Transverse colon (tissue), 4 donors: ENCODE data around the gene SLC25A29. TPM values are rescaled to one million over a fixed set of nuclear protein-coding genes. Genes with fewer than 3 reads are reported as not detected.

ENCODE experiments used
- DNase-seq: peaks from one replicate; pipeline ENCODE4 v3.0.0-alpha.2; 2019
- H3K27ac ChIP-seq, 4 donors: fragments of 200-600 bp; sonication (generic); 2 replicates each; pipeline ENCODE4 v1.5.1; 2016 to 2018; ENCODE audit warnings: inconsistent platforms in 4 of 4
- H3K27me3 ChIP-seq: fragments of 200-600 bp; sonication (generic); 2 replicates; pipeline ENCODE4 v1.5.1; 2017; ENCODE audit warnings: inconsistent platforms
- H3K36me3 ChIP-seq, 4 donors: fragments of 200-600 bp; sonication (generic); 2 replicates each; pipeline ENCODE4 v1.5.1; 2017 to 2019; ENCODE audit warnings: inconsistent platforms in 4 of 4
- H3K4me1 ChIP-seq, 4 donors: fragments of 200-600 bp; sonication (generic); 2 replicates each; pipeline ENCODE4 v1.5.1; 2017 to 2020; ENCODE audit warnings: inconsistent platforms in 4 of 4
- H3K4me3 ChIP-seq, 4 donors: fragments of 200-600 bp; sonication (generic); 1 replicate in 1 of 4; 2 replicates in 3 of 4; pipeline versions ENCODE4 v1.5.1 to v1.6.1; 2017 to 2019; ENCODE audit warnings: inconsistent platforms in 4 of 4
- H3K9me3 ChIP-seq, 2 donors: fragments of 200-600 bp; sonication (generic); 2 replicates each; pipeline ENCODE4 v1.5.1; 2017 to 2019; ENCODE audit warnings: inconsistent platforms in 2 of 2
- EP300 ChIP-seq: sonication (generic); formaldehyde crosslinking; IDR thresholded peaks from one replicate; pipeline ENCODE4 v1.6.1; 2017; ENCODE audit warnings: antibody characterized with exemption, low read depth
- POLR2A ChIP-seq: fragments of 450-650 bp; IDR thresholded peaks from one replicate; pipeline ENCODE4 v1.6.1; 2016; ENCODE audit warnings: antibody characterized with exemption, mild to moderate bottlenecking, moderate library complexity
- POLR2AphosphoS5 ChIP-seq, 3 donors: sonication (generic); formaldehyde crosslinking; IDR thresholded peaks; one replicate each; pipeline ENCODE4 v1.6.1; 2016; ENCODE audit warnings: antibody characterized with exemption in 3 of 3
- WGBS, 2 donors: methylation state at CpG; one replicate each; pipeline ENCODE4 v1.1.5; 2018; ENCODE audit warnings: low coverage in 1 of 2; 5-methylcytosine and 5-hydroxymethylcytosine counted together
- in situ Hi-C, 4 donors: fragments of 200-750 bp; cut with MboI; loops; one replicate each; pipeline versions ENCODE4 v1.15.0 to v1.15.1; 2017; ENCODE audit warnings: low sequenced_read_pairs in 3 of 4, low pct_ligation_motif_present in 1 of 4, low pct_unique_long_range_greater_than_20kb in 1 of 4
- intact Hi-C: fragments of 100-400 bp; cut with DNase I; formaldehyde crosslinking; loops from one replicate; pipeline ENCODE4 v1.15.1; 2023; ENCODE audit warnings: low total_unique reads
- total RNA-seq, 4 donors: library from RNA; depleted of rRNA; stranded (reverse); fragments of >200 nt; gene quantifications; one replicate each; pipeline ENCODE4 v1.1.0, GENCODE V29; 2016
- TF ChIP-seq, protein P1 (sequence below), 5 experiments: fragments of 200-600 bp in 3 of 5; fragments of 450-650 bp in 2 of 5; sonication (generic) in 3 of 5; IDR thresholded peaks; 1 replicate in 2 of 5; 2 replicates in 3 of 5; pipeline ENCODE4 v1.5.1; 2016 to 2017; ENCODE audit warnings: antibody characterized with exemption in 5 of 5, inconsistent platforms in 3 of 5, mild to moderate bottlenecking in 2 of 5, moderate library complexity in 1 of 5

The SLC25A29 gene
- total RNA-seq, 4 donors from 2014 or later = 16.8 to 62.7 (median 19.7) TPM

DNA sequence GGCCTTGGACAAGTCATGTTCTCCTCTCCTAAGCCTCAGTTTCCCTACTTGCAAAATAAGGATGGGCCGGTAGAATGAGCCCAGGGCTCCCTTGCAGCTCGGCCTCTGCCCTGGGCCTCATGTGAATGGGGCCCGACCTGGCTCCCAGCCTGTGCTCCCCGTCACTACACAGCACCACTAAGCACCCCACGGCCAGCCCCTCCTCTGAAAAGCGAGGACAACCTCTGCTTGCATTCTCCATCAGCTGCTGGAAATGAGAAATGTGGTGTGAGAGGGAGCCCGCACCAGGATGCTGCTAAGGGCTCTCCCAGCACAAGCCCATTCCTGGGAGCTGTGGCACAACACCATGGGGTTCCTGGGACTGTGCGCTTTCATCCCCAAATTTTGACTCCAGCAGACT lies 27.1 kb upstream of the SLC25A29 start:
- no peak for DNase-seq
- no peak overlapping the region for H3K4me3 ChIP-seq
- intact Hi-C loops (no loop called here), in situ Hi-C loops (no loop called here)
- no peak for TF ChIP-seq POLR2AphosphoS5 (IDR thresholded peaks at IDR 0.05)
- no peak for TF ChIP-seq EP300
- TF ChIP-seq, protein P1, sequence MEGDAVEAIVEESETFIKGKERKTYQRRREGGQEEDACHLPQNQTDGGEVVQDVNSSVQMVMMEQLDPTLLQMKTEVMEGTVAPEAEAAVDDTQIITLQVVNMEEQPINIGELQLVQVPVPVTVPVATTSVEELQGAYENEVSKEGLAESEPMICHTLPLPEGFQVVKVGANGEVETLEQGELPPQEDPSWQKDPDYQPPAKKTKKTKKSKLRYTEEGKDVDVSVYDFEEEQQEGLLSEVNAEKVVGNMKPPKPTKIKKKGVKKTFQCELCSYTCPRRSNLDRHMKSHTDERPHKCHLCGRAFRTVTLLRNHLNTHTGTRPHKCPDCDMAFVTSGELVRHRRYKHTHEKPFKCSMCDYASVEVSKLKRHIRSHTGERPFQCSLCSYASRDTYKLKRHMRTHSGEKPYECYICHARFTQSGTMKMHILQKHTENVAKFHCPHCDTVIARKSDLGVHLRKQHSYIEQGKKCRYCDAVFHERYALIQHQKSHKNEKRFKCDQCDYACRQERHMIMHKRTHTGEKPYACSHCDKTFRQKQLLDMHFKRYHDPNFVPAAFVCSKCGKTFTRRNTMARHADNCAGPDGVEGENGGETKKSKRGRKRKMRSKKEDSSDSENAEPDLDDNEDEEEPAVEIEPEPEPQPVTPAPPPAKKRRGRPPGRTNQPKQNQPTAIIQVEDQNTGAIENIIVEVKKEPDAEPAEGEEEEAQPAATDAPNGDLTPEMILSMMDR (IDR thresholded peaks at IDR 0.05) = no peak
- no peak for TF ChIP-seq POLR2A
- WGBS, 2 donors = 88% methylated on average over 8 of the region's 8 CpGs; no CpG with 5 or more reads in 1 of the 2 donors
- peaks cover 0 to 18% (median 2%) of the 10 kb centered on the region in 4 donors for H3K36me3 ChIP-seq
- peaks cover 0 to 2% (median 2%) of the 10 kb centered on the region in 4 donors for H3K4me1 ChIP-seq
- no peak overlapping the region for H3K27ac ChIP-seq
- H3K9me3 ChIP-seq = no peaks in the 10 kb centered on the region
- no peaks in the 10 kb centered on the region for H3K27me3 ChIP-seq

DNA sequence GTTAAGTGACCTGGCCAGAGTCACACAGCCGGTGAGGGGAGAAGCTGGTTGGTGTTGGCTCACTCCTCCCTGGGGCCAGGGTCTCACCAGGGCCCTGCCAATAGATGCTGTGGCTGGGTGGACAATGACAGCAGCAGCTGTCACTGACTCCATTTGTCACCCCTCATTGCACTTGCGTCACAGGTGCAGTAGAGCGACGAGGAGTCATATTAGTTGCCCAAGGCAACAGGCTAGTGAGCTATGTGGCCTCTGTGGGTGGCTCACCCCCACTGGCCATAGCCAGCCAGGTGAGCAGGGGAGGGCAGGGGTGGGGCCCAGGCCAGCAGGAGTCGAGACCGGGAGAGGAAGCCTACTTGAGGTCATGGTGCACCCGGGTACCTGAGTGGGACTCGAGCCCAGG lies 26.6 kb upstream of the SLC25A29 start:
- Histone ChIP-seq H3K9me3 (no peaks in the 10 kb centered on the region), H3K4me1 (peaks cover 0 to 4% (median 3%) of the 10 kb centered on the region in 4 donors), H3K36me3 (peaks cover 0 to 17% (median 2%) of the 10 kb centered on the region in 4 donors), H3K4me3 (no peak overlapping the region), H3K27ac (no peak overlapping the region), H3K27me3 (no peaks in the 10 kb centered on the region)
- 80% methylated on average over 8 of the region's 8 CpGs; no CpG with 5 or more reads in 1 of the 2 donors for WGBS, 2 donors
- TF ChIP-seq EP300 = no peak
- no peak for TF ChIP-seq POLR2AphosphoS5 (IDR thresholded peaks at IDR 0.05)
- TF ChIP-seq POLR2A = no peak
- TF ChIP-seq, protein P1 (IDR thresholded peaks at IDR 0.05) = no peak
- DNase-seq = no peak
- intact Hi-C loops = no loop called here
- in situ Hi-C loops = no loop called here

DNA sequence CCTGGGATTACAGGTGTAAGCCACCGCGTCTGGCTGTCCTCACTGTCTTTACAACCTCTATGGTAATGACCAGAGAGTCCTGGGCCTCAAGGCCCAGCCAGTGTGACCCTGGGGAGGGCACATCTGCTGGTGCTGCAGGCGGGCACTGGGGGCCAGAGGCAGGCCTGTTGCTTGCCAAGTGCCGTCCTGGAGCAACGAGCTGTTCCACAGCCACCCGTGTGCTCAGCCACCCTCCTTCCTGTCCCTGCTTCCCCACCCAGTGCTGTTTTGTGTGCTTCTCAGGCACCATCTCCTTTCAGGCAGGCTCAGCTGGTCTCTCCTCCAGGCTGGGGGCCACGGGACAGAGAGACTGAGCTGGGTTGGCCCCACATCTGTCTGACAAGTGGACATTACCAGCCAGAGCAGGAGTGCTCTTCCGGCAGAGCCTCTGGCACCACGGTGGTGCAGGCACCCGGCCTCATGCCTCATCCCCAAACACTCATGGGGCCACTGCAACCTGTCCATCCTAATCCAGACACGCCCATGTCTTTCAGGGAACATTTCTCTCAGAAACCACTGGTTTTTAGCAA lies 25.9 kb upstream of the SLC25A29 start:
- Histone ChIP-seq H3K27ac (no peak overlapping the region), H3K9me3 (no peaks in the 10 kb centered on the region), H3K27me3 (no peaks in the 10 kb centered on the region), H3K4me1 (peaks cover 0 to 4% (median 3%) of the 10 kb centered on the region in 4 donors), H3K36me3 (peaks cover 0 to 10% (median 1%) of the 10 kb centered on the region in 4 donors), H3K4me3 (no peak overlapping the region)
- TF ChIP-seq, protein P1 (IDR thresholded peaks at IDR 0.05) = no peak
- TF ChIP-seq EP300 = no peak
- WGBS, 2 donors = 79% methylated on average over 11 of the region's 11 CpGs; no CpG with 5 or more reads in 1 of the 2 donors
- intact Hi-C loops (no loop called here), in situ Hi-C loops (no loop called here)
- no peak for DNase-seq

GRCh38 chr14:100330388-100330931 lies 24.2 kb upstream of the SLC25A29 start:
- 87% methylated on average over 13 of the region's 13 CpGs; no CpG with 5 or more reads in 1 of the 2 donors for WGBS, 2 donors
- in situ Hi-C loops = no loop called here

More at GRCh38 chr14:100330388-100330931, 24.2 kb upstream of the SLC25A29 start:
- Histone ChIP-seq H3K4me1 (peaks cover 0 to 4% (median 3%) of the 10 kb centered on the region in 4 donors), H3K9me3 (no peaks in the 10 kb centered on the region), H3K27ac (no peak overlapping the region), H3K27me3 (no peaks in the 10 kb centered on the region), H3K4me3 (no peak overlapping the region), H3K36me3 (no peaks in the 10 kb centered on the region)
- DNase-seq = no peak
- intact Hi-C loops = no loop called here
- TF ChIP-seq POLR2AphosphoS5 (IDR thresholded peaks at IDR 0.05) (no peak), POLR2A (no peak), EP300 (no peak)
- TF ChIP-seq, protein P1 (IDR thresholded peaks at IDR 0.05) = no peak
